ENCODE results near the gene WIPF3.

The WIPF3 gene

GRCh38 chr7:29806208-29806994, at the start of gene WIPF3:
WIPF3 (plus strand) TSS chr7:29806508; CDS start chr7:29834725, 28,217 bp downstream.
- in situ Hi-C loops (cut with HindIII; ENCODE audit: low sequenced_read_pairs), result no loop called here

- in situ Hi-C loops (cut with HindIII; ENCODE audit: low sequenced_read_pairs), result no loop called here
Observed at GRCh38 chr7:29763266-29763665, 43.0 kb upstream of the WIPF3 start.

- in situ Hi-C loops (cut with HindIII; ENCODE audit: low sequenced_read_pairs), result no loop called here
Observed at GRCh38 chr7:29764227-29764626, 42.1 kb upstream of the WIPF3 start.

DNA sequence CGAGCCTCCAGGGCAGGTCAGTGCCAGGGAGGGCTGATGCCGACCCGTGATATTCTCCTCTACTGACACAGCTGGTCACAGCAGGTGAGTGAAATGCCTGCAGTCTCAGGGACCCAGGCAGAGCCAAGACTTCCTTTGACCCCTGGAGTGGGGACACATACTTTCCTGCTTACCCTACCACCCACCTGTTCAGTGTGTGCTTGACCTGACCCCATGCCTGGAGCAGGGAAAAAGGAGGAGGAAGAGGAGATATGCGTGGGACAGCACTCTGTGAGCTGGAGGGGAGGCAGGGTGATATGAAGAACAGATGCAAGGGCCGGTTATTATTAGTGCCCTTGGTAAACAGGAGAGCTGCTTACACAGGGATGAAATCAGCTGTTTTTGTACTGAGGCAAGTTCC, 40.8 kb upstream of the WIPF3 start:
- in situ Hi-C loops (cut with HindIII; ENCODE audit: low sequenced_read_pairs), result no loop called here

DNA sequence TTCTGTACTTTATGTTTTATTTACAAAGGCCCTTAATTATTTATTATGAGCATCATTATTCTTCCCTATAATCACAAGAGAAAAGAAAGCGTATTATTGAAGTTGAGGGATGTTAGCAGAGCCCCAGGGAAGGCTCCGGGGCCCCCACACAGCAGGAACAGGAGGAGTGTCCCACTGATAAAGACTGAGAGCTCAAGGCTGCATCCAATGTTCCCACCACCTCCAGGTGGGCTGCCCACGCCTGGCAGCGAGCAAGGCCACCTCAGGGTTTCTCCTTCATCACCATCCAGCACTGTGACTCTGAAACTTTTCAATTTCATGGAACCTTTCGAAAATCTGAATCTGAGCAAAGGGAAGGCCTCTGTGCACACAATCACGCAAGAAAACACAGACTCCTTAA, 35.9 kb upstream of the WIPF3 start:
- in situ Hi-C loops (cut with HindIII; ENCODE audit: low sequenced_read_pairs), result no loop called here

DNA sequence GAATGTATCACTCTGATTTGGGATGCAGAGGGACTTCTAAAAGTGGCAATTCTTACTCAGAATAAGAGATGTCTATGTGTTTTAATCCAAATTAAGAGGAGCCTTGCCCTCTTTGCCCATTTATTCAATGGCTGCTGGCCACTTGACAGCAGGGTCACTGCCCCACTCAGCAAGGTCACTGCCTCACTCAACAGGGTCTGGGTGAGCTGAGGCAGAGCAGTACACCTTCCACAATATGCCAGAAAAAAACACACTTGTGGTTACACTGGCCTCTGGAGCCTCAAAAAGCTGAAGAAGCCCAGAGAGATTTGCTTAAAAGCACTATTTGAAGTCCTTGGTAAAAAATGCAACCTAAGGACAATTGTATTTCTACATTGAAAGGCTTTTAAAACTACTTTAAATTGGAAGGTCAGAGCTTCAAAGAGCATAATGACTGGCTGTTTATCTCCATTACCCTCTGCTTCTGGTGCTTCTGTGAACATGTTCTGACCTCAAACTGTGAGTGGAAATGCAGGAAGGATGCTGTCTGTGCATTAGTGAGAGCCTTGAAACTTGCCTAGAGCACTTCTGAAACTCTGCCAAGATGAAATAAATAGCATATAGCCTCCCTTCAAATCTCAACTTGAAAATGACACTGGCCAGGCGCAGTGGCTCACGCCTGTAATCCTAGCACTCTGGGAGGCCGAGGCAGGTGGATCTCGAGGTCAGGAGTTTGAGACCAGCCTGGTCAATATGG, 35.1 kb upstream of the WIPF3 start:
- in situ Hi-C loops (cut with HindIII; ENCODE audit: low sequenced_read_pairs), result no loop called here

DNA sequence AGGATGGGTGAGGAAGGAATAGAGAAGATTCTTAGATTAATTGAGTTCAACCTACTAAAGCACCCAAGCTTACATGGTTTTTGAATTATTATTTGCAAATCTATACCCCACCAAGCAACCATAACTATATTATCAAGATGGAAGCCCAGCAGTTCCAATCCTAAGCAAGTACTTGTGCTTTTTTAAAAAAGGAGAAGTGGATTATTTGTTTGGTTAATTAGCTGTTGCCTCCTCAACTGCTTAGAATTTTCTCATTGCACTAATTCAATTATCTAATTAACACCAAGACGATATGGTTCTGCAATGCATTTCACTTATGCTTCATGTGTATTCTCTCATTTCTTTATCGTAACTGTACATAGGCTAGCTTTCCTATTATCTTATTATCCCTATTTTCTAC, 27.3 kb upstream of the WIPF3 start:
- in situ Hi-C loops (cut with HindIII; ENCODE audit: low sequenced_read_pairs), result no loop called here

- in situ Hi-C loops (cut with HindIII; ENCODE audit: low sequenced_read_pairs), result no loop called here
Observed at GRCh38 chr7:29780346-29780745, 26.0 kb upstream of the WIPF3 start.

DNA sequence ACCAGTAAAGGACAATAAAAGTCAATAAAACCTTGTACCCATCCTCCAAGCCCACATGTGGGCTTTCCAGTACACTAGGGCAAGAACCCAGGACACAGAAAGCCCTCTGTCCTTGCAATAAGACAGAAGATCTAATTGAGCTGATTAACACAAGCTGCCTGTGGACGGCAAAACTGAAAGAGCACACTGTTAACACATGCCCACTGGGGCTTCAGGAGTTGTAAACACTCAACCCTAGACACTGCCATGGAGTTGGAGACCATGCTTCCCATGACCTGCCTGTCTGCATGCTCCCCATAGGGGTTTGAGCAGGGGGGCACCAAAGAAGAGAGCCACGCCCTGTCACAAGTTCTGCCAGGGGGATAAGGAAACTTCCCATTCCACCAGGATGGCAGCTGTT, 22.6 kb upstream of the WIPF3 start:
- in situ Hi-C loops (cut with HindIII; ENCODE audit: low sequenced_read_pairs), result no loop called here

DNA sequence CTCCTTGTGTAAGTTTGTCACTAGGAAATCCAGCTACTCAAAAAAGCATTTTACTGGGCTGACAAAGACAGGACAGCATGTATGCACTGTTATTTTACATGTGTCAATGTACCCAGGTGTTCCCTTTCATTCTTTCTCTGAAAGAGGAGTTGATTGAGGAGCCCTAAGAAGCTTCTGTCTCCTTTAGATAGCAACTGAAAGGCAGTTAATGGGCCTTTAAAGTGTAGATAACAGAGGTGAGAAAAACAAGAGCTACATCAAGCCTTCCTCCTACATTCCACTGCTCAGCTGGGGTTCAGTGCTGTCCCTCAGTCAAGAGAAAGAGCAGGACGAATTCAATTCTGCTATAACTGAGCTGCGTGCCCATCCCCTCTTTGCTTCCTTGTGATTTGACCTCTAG, 12.8 kb upstream of the WIPF3 start:
- in situ Hi-C loops (cut with HindIII; ENCODE audit: low sequenced_read_pairs), result no loop called here

DNA sequence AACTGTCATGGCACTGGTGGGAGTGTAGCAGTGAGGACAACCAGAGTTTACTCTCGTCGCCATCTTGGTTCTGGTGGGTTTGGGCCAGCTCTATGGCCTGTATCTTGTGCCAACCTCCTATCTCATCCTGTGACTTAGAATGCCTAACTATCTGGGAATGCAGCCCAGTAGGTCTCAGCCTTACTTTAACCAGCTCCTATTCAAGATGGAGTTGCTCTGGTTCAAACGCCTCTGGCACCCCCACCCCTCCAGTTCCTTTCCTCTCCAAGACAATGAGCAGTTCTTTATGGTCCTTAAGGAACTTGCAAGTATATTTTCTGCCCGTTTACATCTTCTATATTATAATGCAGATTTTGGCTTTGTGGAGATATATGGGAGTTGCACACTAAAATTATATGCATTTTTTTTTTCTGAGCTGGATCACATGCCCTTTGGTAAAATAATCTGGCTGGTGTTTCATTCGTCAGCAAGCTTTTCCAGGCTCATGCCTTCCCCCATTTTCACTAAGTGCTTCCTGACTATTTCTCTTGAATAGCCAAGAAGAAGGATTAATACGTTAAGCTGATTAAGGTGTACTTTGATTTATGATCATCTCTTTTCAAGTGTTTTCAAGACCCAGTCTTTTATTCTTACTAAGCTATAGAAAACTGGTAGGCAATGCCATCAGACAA, 11.2 kb upstream of the WIPF3 start:
- in situ Hi-C loops (cut with HindIII; ENCODE audit: low sequenced_read_pairs), result no loop called here

DNA sequence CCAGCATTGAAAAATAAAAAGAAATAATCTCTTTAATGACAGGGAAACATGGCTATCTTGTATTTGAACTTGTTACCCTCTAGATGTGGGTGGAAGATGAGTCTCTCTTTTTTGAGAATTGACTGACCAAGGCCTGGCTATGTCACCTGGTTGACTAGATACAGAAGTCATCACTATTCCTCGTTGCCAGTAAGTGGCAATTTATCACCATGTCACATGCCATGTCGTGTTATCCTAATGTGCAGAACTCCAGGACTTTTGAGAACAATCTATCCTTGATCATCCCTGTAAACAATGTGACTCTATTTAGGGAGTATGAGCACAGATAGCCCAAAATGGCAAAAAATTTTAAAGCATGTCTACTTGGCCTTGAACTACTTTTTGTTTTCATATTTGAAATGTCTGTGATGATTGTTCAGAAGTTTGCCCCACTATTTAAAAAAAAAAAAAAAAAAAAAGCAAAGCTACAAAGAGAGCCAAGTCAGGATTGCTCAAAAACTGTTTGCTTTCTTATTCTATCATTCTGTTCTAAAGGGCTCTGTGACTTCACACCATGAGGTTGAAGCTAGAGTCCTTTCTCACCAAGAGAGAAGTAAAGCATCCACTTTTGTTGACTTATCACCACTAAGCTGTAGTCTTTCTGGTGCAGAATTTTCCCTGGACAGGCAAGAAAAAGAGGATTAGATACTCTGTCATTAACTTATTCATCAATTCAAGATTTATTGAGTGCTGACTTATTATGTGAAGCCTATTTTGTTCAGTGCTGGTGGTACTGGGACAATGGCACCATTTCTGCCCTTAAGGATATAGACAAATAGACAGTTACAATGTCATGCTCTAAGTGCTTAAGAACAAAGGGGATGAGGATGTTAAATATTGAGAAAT, 10.4 kb upstream of the WIPF3 start:
- in situ Hi-C loops (cut with HindIII; ENCODE audit: low sequenced_read_pairs), result no loop called here

DNA sequence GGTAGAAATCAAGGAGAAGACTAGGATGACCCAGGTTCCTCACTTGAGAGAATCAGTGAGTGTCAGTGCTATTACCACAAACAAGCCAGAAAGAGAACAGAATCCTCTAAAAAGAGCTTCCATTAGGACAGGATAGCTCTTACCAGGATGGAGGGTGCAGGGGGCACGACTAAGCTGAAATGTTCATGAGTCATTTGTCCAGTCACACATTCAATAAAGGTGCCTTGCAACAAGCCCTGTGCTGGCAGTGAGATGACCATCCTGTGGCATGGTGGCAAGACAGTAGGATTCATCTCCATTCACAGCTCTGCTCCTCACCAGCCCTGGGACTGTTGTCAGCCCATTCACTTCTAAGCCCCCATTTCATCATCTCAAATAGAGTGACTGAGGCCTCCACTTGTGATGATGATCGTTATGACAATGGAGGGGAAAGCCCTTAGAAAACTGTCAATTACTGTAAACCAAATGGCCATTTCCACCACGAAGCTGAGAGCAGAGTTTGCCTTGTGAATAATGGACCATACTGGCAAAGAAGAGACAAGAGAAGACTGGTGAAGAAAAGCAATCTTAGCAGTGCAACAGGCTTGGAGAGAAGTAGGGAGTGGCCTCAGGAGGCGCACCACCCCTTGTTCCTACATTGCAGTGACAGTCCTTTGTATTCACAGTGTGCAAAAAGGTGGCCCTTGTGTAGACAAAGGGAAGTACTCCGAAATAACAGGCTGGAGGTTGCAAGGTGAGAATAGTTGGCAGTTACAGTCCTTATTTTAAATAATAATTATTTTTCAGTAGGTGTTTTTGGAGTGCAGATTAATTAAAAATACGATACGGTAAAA, 9.0 kb upstream of the WIPF3 start:
- in situ Hi-C loops (cut with HindIII; ENCODE audit: low sequenced_read_pairs), result no loop called here

GRCh38 chr7:29798422-29798821, 7.9 kb upstream of the WIPF3 start:
- in situ Hi-C loops (cut with HindIII; ENCODE audit: low sequenced_read_pairs), result no loop called here

DNA sequence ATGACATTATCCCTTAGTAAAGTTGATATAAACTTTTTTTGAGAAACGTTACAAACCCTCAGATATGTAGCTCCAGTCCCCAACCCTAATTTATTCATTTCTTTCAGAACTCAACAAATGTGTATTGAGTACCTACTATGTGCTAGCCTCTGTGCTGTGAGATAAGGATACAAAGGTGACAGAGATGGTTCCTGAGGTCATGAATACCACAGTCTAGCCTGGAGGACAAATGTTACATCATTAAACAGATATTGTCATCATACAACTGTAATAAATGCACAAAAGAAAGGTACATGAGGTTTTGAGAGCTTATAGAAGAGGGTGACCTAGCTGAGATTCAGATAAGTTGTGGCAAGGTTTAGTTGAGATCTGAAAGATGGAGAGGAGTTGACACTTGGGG, 4.4 kb upstream of the WIPF3 start:
- in situ Hi-C loops (cut with HindIII; ENCODE audit: low sequenced_read_pairs), result no loop called here

- in situ Hi-C loops (cut with HindIII; ENCODE audit: low sequenced_read_pairs), result no loop called here
Observed at GRCh38 chr7:29805031-29805430, 1.3 kb upstream of the WIPF3 start.

DNA sequence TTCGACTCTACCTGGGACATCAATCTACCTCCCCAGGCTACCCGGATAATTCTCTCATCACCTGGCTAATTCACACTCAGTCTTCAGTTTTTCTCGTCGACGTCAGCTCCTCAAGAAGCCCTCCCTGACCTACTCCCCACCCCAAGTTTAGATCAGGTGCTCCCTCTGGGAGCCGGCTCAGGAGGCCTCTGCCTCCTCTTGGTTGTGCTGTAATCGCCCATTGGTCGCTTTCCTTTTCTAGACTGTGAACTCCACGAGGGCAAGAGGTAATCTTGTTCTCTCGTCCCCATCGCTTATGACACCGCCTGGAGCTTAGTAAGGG, 461 bp upstream of the WIPF3 start:
- in situ Hi-C loops (cut with HindIII; ENCODE audit: low sequenced_read_pairs), result no loop called here

- in situ Hi-C loops (cut with HindIII; ENCODE audit: low sequenced_read_pairs), result no loop called here
Observed at GRCh38 chr7:29806995-29807841, 910 bp downstream of the WIPF3 start.

DNA sequence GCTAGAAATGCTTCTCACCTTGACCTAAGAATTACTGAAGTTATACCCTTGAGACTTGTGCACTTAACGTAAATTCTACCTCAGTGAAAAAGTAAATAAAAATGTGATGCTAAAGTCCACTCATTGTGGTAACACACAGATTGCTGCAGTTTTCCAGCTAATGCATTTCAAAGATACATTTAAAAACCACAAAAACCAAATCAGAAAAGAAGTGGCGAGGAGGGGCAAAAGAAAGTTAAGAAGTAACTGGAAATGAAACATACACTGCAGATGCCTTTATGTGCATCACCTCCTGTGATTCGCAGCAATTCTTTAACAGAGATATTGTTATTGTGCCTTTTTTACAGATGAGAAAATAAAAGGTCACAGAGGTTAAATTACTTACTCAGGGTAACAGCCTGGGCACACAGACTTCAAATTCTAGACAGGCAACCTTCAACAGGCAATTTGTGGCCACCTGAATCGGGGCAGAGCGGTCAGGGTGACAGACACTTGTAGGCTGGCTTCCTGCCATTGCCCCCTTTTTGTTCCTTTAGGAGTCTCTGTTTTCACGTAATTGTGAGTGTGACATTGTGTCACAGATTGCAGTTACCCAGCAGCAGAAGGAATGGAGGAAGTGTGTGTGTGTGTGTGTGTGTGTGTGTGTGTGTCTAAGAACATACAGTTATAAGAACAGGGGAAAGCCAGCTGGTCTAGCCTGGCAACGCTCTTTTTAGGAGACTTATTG, 1.9 kb downstream of the WIPF3 start:
- in situ Hi-C loops (cut with HindIII; ENCODE audit: low sequenced_read_pairs), result no loop called here
